ENCODE data around the gene PLK2.

PLK2 gene

DNA sequence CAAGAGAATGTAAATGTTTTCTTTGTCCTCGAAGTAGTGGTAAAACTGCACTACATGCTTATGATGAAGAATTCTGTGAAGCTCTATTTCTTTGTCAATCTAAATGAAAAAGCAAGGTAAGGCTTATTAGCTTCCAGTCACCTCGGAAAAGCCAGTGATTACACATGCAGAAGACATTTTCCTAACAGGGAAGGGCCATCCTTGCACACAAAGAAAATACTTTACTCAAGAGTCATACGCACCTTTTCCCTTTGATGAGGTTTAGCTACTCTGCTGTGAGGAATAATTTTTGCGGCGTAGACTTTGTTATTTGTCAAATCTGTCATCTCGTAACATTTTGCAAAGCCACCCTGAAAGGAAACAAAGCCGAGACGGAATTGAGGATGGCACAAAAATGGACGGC lies 1.1 kb downstream of the PLK2 start:
- peaks cover 40% of the 10 kb centered on the region for H3K4me1 ChIP-seq (ENCODE audit: insufficient read depth, poor library complexity, severe bottlenecking)
- TF ChIP-seq, protein P1, sequence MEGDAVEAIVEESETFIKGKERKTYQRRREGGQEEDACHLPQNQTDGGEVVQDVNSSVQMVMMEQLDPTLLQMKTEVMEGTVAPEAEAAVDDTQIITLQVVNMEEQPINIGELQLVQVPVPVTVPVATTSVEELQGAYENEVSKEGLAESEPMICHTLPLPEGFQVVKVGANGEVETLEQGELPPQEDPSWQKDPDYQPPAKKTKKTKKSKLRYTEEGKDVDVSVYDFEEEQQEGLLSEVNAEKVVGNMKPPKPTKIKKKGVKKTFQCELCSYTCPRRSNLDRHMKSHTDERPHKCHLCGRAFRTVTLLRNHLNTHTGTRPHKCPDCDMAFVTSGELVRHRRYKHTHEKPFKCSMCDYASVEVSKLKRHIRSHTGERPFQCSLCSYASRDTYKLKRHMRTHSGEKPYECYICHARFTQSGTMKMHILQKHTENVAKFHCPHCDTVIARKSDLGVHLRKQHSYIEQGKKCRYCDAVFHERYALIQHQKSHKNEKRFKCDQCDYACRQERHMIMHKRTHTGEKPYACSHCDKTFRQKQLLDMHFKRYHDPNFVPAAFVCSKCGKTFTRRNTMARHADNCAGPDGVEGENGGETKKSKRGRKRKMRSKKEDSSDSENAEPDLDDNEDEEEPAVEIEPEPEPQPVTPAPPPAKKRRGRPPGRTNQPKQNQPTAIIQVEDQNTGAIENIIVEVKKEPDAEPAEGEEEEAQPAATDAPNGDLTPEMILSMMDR (IDR thresholded peaks at IDR 0.05; ENCODE audit: poor library complexity, severe bottlenecking), result no peak
- ATAC-seq (ENCODE audit: low read depth) (peak; percentile 40), DNase-seq (ENCODE audit: low spot score) (no peak)
- peaks cover 59% of the 10 kb centered on the region for H3K36me3 ChIP-seq (ENCODE audit: low read depth)
- peak overlapping the region; percentile 82 for H3K27ac ChIP-seq (ENCODE audit: poor library complexity, severe bottlenecking)
- H3K4me3 ChIP-seq (ENCODE audit: severe bottlenecking), result peak overlapping the region; percentile 91
- H3K27me3 ChIP-seq (ENCODE audit: insufficient read depth, poor library complexity, severe bottlenecking), result no peaks in the 10 kb centered on the region
- H3K9me3 ChIP-seq (ENCODE audit: severe bottlenecking), result no peaks in the 10 kb centered on the region

DNA sequence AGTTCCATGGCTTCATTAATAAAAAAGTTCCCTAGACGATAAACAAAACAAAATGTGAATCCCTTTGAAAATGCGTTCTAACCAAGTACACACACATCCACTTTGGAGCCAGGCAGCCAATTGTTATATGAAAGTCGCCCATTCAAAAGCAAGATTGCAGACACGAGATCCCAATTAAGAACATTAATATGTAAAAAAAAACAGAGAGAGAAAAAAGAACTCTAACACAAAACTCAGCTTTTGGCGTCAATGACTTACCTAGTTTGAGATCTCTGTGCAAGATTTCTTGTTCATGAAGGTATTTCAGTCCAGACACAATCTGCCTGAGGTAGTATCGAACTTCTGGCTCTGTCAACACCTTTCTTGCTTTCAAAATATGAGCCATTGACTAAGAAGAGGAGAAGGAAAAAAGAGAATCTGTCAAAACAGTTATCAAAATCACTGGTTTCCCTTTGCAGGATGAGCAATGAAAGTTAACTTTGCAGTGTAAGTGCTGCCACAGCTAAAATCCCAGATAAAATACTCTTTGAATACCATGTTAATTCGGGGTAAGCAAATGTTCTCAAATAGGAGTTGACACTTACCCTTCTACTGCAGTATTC lies 1.6 kb downstream of the PLK2 start:
- Histone ChIP-seq H3K4me3 (ENCODE audit: severe bottlenecking) (peak overlapping the region; percentile 91), H3K27me3 (ENCODE audit: insufficient read depth, poor library complexity, severe bottlenecking) (no peaks in the 10 kb centered on the region), H3K36me3 (ENCODE audit: low read depth) (peaks cover 64% of the 10 kb centered on the region), H3K9me3 (ENCODE audit: severe bottlenecking) (no peaks in the 10 kb centered on the region), H3K27ac (ENCODE audit: poor library complexity, severe bottlenecking) (peak overlapping the region; percentile 82), H3K4me1 (ENCODE audit: insufficient read depth, poor library complexity, severe bottlenecking) (peaks cover 45% of the 10 kb centered on the region)
- DNase-seq (ENCODE audit: low spot score) (no peak), ATAC-seq (ENCODE audit: low read depth) (no peak)
- TF ChIP-seq, protein P1 (IDR thresholded peaks at IDR 0.05; ENCODE audit: poor library complexity, severe bottlenecking), result no peak

GRCh38 chr5:58457050-58457449 lies 2.8 kb downstream of the PLK2 start:
- Histone ChIP-seq H3K4me1 (ENCODE audit: insufficient read depth, poor library complexity, severe bottlenecking) (peaks cover 40% of the 10 kb centered on the region), H3K27ac (ENCODE audit: poor library complexity, severe bottlenecking) (peak overlapping the region; percentile 82), H3K27me3 (ENCODE audit: insufficient read depth, poor library complexity, severe bottlenecking) (no peaks in the 10 kb centered on the region), H3K36me3 (ENCODE audit: low read depth) (peaks cover 72% of the 10 kb centered on the region), H3K9me3 (ENCODE audit: severe bottlenecking) (no peaks in the 10 kb centered on the region), H3K4me3 (ENCODE audit: severe bottlenecking) (peak overlapping the region; percentile 91)
- TF ChIP-seq, protein P1 (IDR thresholded peaks at IDR 0.05; ENCODE audit: poor library complexity, severe bottlenecking), result no peak
- DNase-seq (ENCODE audit: low spot score) (no peak), ATAC-seq (ENCODE audit: low read depth) (no peak)

- peaks cover 72% of the 10 kb centered on the region for H3K36me3 ChIP-seq (ENCODE audit: low read depth)
- H3K9me3 ChIP-seq (ENCODE audit: severe bottlenecking), result no peaks in the 10 kb centered on the region
- ATAC-seq (ENCODE audit: low read depth) (no peak), DNase-seq (ENCODE audit: low spot score) (no peak)
- no peaks in the 10 kb centered on the region for H3K27me3 ChIP-seq (ENCODE audit: insufficient read depth, poor library complexity, severe bottlenecking)
- peak overlapping the region; percentile 82 for H3K27ac ChIP-seq (ENCODE audit: poor library complexity, severe bottlenecking)
- peaks cover 37% of the 10 kb centered on the region for H3K4me1 ChIP-seq (ENCODE audit: insufficient read depth, poor library complexity, severe bottlenecking)
- TF ChIP-seq, protein P1 (IDR thresholded peaks at IDR 0.05; ENCODE audit: poor library complexity, severe bottlenecking), result no peak
- H3K4me3 ChIP-seq (ENCODE audit: severe bottlenecking), result peak overlapping the region; percentile 91
Observed at GRCh38 chr5:58456486-58456885, 3.4 kb downstream of the PLK2 start.

DNA sequence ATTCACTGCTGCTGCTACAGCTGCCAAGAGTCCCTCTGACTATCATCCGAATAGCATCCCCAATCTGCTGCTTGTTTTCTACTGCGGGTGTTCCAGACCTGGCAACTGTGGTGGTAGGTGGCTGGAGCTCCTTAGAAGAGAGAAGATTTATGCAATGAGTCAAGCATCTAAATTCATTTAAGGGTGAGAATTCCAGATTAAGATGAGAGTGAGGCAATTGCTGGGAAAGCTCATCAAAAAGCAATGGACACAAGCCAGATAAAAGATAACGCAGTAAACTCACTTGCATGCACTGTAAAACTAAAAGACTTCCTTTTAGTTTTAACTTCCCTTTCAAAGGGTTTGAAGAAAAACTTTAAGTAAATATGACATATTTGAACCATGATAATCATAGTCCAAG lies 3.9 kb downstream of the PLK2 start:
- Histone ChIP-seq H3K4me3 (ENCODE audit: severe bottlenecking) (no peak overlapping the region), H3K27ac (ENCODE audit: poor library complexity, severe bottlenecking) (peak overlapping the region; percentile 82), H3K27me3 (ENCODE audit: insufficient read depth, poor library complexity, severe bottlenecking) (no peaks in the 10 kb centered on the region)

More for the DNA sequence above, 3.9 kb downstream of the PLK2 start:
- Histone ChIP-seq H3K4me1 (ENCODE audit: insufficient read depth, poor library complexity, severe bottlenecking) (peaks cover 37% of the 10 kb centered on the region), H3K36me3 (ENCODE audit: low read depth) (peaks cover 72% of the 10 kb centered on the region), H3K9me3 (ENCODE audit: severe bottlenecking) (no peaks in the 10 kb centered on the region)
- TF ChIP-seq, protein P1 (IDR thresholded peaks at IDR 0.05; ENCODE audit: poor library complexity, severe bottlenecking), result no peak
- DNase-seq (ENCODE audit: low spot score) (no peak), ATAC-seq (ENCODE audit: low read depth) (no peak)
